Lower leg skin (tissue), 4 donors: ENCODE data around the gene ATF7. TPM values are rescaled to one million over a fixed set of nuclear protein-coding genes. Genes with fewer than 3 reads are reported as not detected.

Experiments used
- DNase-seq, 2 donors: peaks; one replicate each; pipeline ENCODE4 v3.0.0-alpha.2; 2019; ENCODE audit warnings: low spot score in 2 of 2
- H3K4me3 ChIP-seq: fragments of 200-600 bp; sonication (generic); 2 replicates; pipeline ENCODE4 v1.5.1; 2017; ENCODE audit warnings: mild to moderate bottlenecking, low read depth; ENCODE audit not compliant: poor library complexity, severe bottlenecking
- POLR2A ChIP-seq, 2 donors: fragments of 450-650 bp; IDR thresholded peaks; one replicate each; pipeline ENCODE4 v1.6.1; 2016 to 2017; ENCODE audit warnings: antibody characterized with exemption in 2 of 2, mild to moderate bottlenecking in 1 of 2, moderate library complexity in 1 of 2
- WGBS, 2 donors: methylation state at CpG; one replicate each; pipeline ENCODE4 v1.1.5; 2018; 5-methylcytosine and 5-hydroxymethylcytosine counted together
- intact Hi-C: fragments of 100-400 bp; cut with DNase I; formaldehyde crosslinking; loops from one replicate; pipeline ENCODE4 v1.15.0; 2023; ENCODE audit warnings: low total_unique reads
- total RNA-seq, 4 donors: library from RNA; depleted of rRNA; stranded (reverse); fragments of >200 nt; gene quantifications; one replicate each; pipeline ENCODE4 v1.1.0, GENCODE V29; 2016
- TF ChIP-seq, protein P1 (sequence below), 3 donors: fragments of 450-650 bp; IDR thresholded peaks; one replicate each; pipeline ENCODE4 v1.5.1; 2016; ENCODE audit warnings: antibody characterized with exemption in 3 of 3, mild to moderate bottlenecking in 3 of 3, moderate library complexity in 2 of 3

Gene ATF7
- total RNA-seq, 4 donors from 2014 or later, result 25.1 to 34.4 (median 29.0) TPM

DNA sequence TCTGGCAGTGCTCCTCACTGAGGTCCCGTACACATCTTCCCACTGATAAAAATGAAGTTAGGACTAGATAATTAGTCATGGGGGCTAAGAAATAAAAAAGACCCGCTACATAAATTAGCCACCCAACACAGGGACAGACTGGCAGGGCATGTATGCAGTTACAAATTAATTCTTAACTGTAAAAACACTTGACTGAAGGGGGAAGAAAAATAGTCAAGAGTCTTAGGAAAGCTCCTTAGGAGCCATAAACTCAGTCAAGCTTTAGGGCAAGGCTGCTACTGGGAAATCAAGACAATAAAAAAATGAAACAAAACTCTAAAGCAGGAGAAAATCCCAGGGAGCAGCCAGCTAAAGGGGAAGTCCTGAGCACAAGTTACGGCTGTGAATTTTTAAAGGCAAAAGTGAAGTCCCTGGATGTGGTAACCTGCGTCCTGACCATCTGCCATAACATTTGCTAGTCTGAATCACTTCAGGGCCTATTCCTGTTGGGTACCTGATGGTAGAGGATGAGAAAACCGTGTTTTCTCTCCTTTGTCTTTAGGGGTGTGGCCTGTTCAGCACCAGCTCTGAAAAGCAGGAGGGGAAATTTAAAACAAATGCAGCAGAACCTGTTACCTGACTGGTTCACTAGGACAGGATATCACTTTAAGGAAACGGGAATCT lies 111.4 kb downstream of the ATF7 start:
- WGBS, 2 donors, result 70 to 80% methylated on average over 6 of the region's 6 CpGs
- H3K4me3 ChIP-seq, result no peak overlapping the region
- TF ChIP-seq, protein P1, sequence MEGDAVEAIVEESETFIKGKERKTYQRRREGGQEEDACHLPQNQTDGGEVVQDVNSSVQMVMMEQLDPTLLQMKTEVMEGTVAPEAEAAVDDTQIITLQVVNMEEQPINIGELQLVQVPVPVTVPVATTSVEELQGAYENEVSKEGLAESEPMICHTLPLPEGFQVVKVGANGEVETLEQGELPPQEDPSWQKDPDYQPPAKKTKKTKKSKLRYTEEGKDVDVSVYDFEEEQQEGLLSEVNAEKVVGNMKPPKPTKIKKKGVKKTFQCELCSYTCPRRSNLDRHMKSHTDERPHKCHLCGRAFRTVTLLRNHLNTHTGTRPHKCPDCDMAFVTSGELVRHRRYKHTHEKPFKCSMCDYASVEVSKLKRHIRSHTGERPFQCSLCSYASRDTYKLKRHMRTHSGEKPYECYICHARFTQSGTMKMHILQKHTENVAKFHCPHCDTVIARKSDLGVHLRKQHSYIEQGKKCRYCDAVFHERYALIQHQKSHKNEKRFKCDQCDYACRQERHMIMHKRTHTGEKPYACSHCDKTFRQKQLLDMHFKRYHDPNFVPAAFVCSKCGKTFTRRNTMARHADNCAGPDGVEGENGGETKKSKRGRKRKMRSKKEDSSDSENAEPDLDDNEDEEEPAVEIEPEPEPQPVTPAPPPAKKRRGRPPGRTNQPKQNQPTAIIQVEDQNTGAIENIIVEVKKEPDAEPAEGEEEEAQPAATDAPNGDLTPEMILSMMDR (IDR thresholded peaks at IDR 0.05), result no peak
- no peak for TF ChIP-seq POLR2A (IDR thresholded peaks at IDR 0.05)
- DNase-seq, result no peak
- intact Hi-C loops, result loop anchor here (10.0 kb wide), 1 partner anchor 50 kb away; no protein-coding TSS in a partner anchor

DNA sequence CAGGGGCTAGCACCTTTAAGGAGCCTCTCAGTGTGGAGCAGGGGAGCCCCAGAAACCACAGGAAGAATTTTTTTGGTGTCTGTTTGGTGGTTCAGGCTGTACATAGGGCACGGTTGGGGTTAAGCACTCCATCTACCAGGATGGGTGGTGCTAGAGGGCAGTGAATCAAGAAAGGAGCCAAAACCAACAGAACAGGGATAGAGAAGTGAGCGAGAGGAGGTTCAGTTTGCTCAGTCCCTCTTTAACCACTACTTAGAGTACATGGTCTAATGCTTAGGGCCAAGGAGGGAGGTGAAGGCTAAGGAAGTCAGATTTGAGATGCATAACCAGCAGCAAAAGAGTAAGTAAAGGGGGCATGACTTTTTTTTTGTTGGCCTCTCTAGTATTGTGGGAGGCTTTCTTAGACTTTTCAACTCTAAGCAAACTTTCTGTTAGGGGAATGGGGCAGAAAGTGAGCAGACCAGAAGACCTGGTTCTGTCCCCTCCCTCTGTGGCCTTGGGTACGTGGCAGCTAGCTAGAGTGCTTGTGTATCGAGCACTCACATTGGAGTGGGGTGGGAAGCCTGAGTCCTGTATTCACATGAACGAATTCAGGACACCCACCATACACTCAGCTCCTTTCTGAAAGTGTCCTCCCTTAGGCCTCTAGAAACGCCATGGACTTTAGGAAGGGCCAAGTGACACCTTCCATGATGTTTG lies 112.3 kb downstream of the ATF7 start:
- no peak overlapping the region for H3K4me3 ChIP-seq

DNA sequence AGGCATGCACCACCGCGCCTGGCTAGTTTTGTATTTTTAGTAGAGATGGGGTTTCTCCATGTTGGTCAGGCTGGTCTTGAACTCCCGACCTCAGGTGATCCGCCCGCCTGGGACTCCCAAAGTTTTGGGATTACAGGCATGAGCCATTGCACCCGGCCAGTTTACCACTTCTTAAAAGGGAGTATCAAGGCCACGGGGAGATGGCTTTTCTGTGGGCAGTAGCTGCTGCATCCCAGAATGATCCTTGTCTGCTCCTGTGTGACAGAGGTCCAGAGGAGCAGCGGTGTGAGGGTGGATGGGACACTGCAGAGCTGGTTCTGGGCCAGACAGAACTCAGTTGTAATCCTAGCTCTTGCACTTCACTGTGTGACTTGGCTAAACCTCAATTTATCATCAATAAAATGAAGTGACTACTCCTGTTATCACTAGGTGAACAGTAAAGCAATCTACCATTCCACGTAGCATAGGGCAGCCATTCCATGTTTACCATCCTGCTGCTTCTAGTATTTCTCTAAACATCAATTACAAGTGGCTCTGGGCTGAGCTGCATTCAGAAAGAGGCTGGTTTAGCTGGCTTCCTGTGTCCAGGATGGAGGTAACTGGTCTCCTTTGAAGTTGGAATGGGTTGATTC lies 115.9 kb downstream of the ATF7 start:
- no peak for TF ChIP-seq POLR2A (IDR thresholded peaks at IDR 0.05)
- TF ChIP-seq, protein P1 (IDR thresholded peaks at IDR 0.05), result no peak
- WGBS, 2 donors, result 86 to 92% methylated on average over 9 of the region's 9 CpGs
- H3K4me3 ChIP-seq, result no peak overlapping the region
- intact Hi-C loops, result loop anchor here (10.0 kb wide), 1 partner anchor 45 kb away; no protein-coding TSS in a partner anchor
- no peak for DNase-seq

More for the DNA sequence above, 112.3 kb downstream of the ATF7 start:
- intact Hi-C loops, result loop anchor here (10.0 kb wide), 1 partner anchor 49 kb away; no protein-coding TSS in a partner anchor
- DNase-seq, result no peak
- TF ChIP-seq, protein P1 (IDR thresholded peaks at IDR 0.05), result no peak
- TF ChIP-seq POLR2A (IDR thresholded peaks at IDR 0.05), result no peak
- 79 to 83% methylated on average over 6 of the region's 6 CpGs for WGBS, 2 donors

DNA sequence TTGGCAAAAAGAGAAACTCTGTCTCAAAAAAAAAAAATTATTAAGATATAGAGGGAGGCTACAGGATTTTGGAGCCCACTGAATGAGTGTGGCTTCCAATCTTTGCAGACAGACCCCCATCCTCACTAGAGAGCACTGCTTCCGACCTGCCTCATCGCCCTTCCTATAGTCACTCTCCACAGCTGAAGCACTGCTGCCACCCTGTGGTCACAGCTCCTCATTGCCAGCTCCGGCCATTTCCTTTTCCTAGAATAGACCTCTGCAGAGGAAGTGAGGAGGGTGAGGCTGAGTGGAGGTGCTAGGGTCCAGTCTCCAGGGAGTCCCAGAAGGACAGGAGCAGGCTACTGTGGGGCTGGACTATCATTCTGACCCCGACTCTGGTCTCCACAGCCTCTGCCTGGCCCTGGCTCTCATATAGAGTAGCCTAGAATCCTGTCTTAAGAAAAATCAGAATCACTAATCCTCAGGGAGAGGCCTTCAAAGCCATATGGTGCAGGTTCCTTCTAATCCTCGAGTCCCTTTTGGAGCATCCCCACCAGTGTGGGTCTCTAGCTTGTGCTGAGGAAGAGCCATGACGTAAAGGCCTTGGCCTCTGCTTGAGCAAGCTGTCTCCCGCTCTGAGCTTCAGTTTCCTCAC lies 117.5 kb downstream of the ATF7 start:
- no peak overlapping the region for H3K4me3 ChIP-seq
- WGBS, 2 donors, result 31 to 32% methylated on average over 7 of the region's 7 CpGs
- intact Hi-C loops, result no loop called here
- TF ChIP-seq, protein P1 (IDR thresholded peaks at IDR 0.05), result peak in 1 of 3 donors; percentile 87
- no peak for TF ChIP-seq POLR2A (IDR thresholded peaks at IDR 0.05)
- DNase-seq, result peak; percentile 86 to 96

DNA sequence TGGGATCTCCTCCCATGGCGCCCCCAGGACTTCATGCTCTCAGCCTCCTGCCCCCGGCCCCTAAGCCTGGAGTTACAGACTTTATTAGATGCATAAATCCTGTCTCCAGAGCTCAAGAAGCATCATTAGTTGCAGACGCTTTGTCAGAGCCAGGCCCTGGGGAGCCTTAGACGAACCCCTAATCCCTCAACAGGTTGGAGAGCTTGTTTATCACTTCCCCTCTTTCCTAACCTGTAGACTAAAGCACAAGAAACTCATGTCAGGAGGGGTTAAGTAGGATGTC lies 118.6 kb downstream of the ATF7 start:
- intact Hi-C loops, result no loop called here
- TF ChIP-seq POLR2A (IDR thresholded peaks at IDR 0.05), result no peak
- TF ChIP-seq, protein P1 (IDR thresholded peaks at IDR 0.05), result no peak

More for the DNA sequence above, 118.6 kb downstream of the ATF7 start:
- 75 to 80% methylated on average over 4 of the region's 4 CpGs for WGBS, 2 donors
- no peak overlapping the region for H3K4me3 ChIP-seq
- no peak for DNase-seq
